SK-N-MC (cell line): Measurements from ENCODE around the gene CNTN6.

Experiments used
- EZH2 ChIP-seq: fragments of 200-600 bp; sonication (generic); IDR thresholded peaks from one replicate; pipeline ENCODE4 v1.6.1; 2017; ENCODE audit warnings: antibody characterized with exemption
- POLR2AphosphoS5 ChIP-seq: IDR thresholded peaks from 2 replicates; pipeline ENCODE4 v1.6.1; 2012; ENCODE audit warnings: mild to moderate bottlenecking, low read depth, low read length, borderline replicate concordance

GRCh38 chr3:1262246-1262645, 169.4 kb downstream of the CNTN6 start:
- TF ChIP-seq EZH2 (no peak), POLR2AphosphoS5 (no peak)
